Neural cell (in vitro differentiated cells): ENCODE data around the gene KATNAL2. TPM values are rescaled to one million over a fixed set of nuclear protein-coding genes. Genes with fewer than 3 reads are reported as not detected.
A peak's percentile ranks its signal among the peaks of the same experiment; 100 is the strongest.

ENCODE experiments used
- H2AFZ ChIP-seq: fragments of 200-600, 300-800 bp; sonication (generic), shearing (Covaris generic); 2 replicates; pipeline ENCODE4 v1.6.0; 2014; ENCODE audit warnings: low read depth, mild to moderate bottlenecking, antibody characterized with exemption, low read length, moderate library complexity
- H3F3A ChIP-seq: fragments of 200-600 bp; shearing (Covaris generic); 2 replicates; pipeline ENCODE4 v1.6.1; 2016; ENCODE audit warnings: mild to moderate bottlenecking, moderate library complexity, mixed read lengths, antibody characterized with exemption, low read length; ENCODE audit not compliant: insufficient read depth, poor library complexity, severe bottlenecking
- H3K27ac ChIP-seq: fragments of 200-600, 300-800 bp; sonication (generic), shearing (Covaris generic); 2 replicates; pipeline ENCODE4 v1.5.1; 2014; ENCODE audit warnings: mild to moderate bottlenecking, low read length, moderate library complexity
- H3K27me3 ChIP-seq: fragments of 300-800, 200-600 bp; sonication (generic), shearing (Covaris generic); 2 replicates; pipeline ENCODE4 v1.6.0; 2014; ENCODE audit warnings: mild to moderate bottlenecking, low read depth, low read length, moderate library complexity; ENCODE audit not compliant: insufficient read depth
- H3K36me3 ChIP-seq: fragments of 300-800, 200-600 bp; sonication (generic), shearing (Covaris generic); 2 replicates; pipeline ENCODE4 v1.5.1; 2014; ENCODE audit warnings: mild to moderate bottlenecking, antibody characterized with exemption, low read length, moderate library complexity; ENCODE audit not compliant: insufficient read depth
- H3K4me2 ChIP-seq: fragments of 300-800, 200-600 bp; sonication (generic), shearing (Covaris generic); 2 replicates; pipeline ENCODE4 v1.6.0; 2014; ENCODE audit warnings: mild to moderate bottlenecking, low read length
- H3K4me3 ChIP-seq: fragments of 300-800, 200-600 bp; sonication (generic), shearing (Covaris generic); 2 replicates; pipeline ENCODE4 v1.5.1; 2014; ENCODE audit warnings: mild to moderate bottlenecking, low read length, moderate library complexity
- H3K79me2 ChIP-seq: fragments of 200-600 bp; shearing (Covaris generic); replicated peaks from 2 replicates; pipeline ENCODE4 v1.6.0; 2014; ENCODE audit warnings: mild to moderate bottlenecking, low read length, moderate library complexity; ENCODE audit not compliant: insufficient read depth
- H3K9ac ChIP-seq: fragments of 300-800, 200-600 bp; sonication (generic), shearing (Covaris generic); 2 replicates; pipeline ENCODE4 v1.6.1; 2016; ENCODE audit warnings: mild to moderate bottlenecking, low read length, mixed read lengths
- H3K9me2 ChIP-seq: fragments of 200-600 bp; shearing (Covaris generic); 2 replicates; pipeline ENCODE4 v1.6.1; 2016; ENCODE audit warnings: mild to moderate bottlenecking, low read length, mixed read lengths; ENCODE audit not compliant: insufficient read depth
- H3K9me3 ChIP-seq: fragments of 200-600, 300-800 bp; sonication (generic), shearing (Covaris generic); 2 replicates; pipeline ENCODE4 v1.6.1; 2016; ENCODE audit warnings: mild to moderate bottlenecking, mixed run types, low read length, moderate library complexity, mixed read lengths
- H4K20me1 ChIP-seq: fragments of 200-600 bp; shearing (Covaris generic); 2 replicates; pipeline ENCODE4 v1.6.1; 2016; ENCODE audit warnings: mild to moderate bottlenecking, mixed run types; ENCODE audit not compliant: insufficient read depth
- CTCF ChIP-seq: fragments of 450-650 bp; IDR thresholded peaks from 2 replicates; pipeline ENCODE4 v1.5.1; 2014; ENCODE audit warnings: antibody characterized with exemption, mild to moderate bottlenecking, moderate library complexity; ENCODE audit not compliant: poor library complexity, severe bottlenecking
- EP300 ChIP-seq: fragments of 450-650 bp; conservative IDR thresholded peaks from 2 replicates; pipeline ENCODE4 v1.6.1; 2014; ENCODE audit warnings: antibody characterized with exemption, mild to moderate bottlenecking, moderate library complexity; ENCODE audit not compliant: poor library complexity, severe bottlenecking
- EZH2 ChIP-seq: fragments of 200-600, 300-800 bp; shearing (Covaris generic), sonication (generic); IDR thresholded peaks from 2 replicates; pipeline ENCODE4 v1.6.1; 2014; ENCODE audit warnings: antibody characterized with exemption, low read length, borderline replicate concordance, mild to moderate bottlenecking; ENCODE audit not compliant: insufficient read depth, poor library complexity, severe bottlenecking
- MXI1 ChIP-seq: fragments of 450-650 bp; conservative IDR thresholded peaks from 2 replicates; pipeline ENCODE4 v1.6.1; 2014; ENCODE audit warnings: antibody characterized with exemption, mild to moderate bottlenecking; ENCODE audit not compliant: poor library complexity, severe bottlenecking
- POLR2AphosphoS5 ChIP-seq: IDR thresholded peaks from 2 replicates; pipeline ENCODE4 v1.6.1; 2012
- RAD21 ChIP-seq: fragments of 450-650 bp; conservative IDR thresholded peaks from 2 replicates; pipeline ENCODE4 v1.6.1; 2014; ENCODE audit warnings: antibody characterized with exemption, mild to moderate bottlenecking, moderate library complexity
- REST ChIP-seq: IDR thresholded peaks from 2 replicates; pipeline ENCODE4 v1.6.1; 2012; ENCODE audit warnings: borderline replicate concordance
- SMC3 ChIP-seq: fragments of 450-650 bp; conservative IDR thresholded peaks from 2 replicates; pipeline ENCODE4 v1.6.1; 2014; ENCODE audit warnings: antibody characterized with exemption, mild to moderate bottlenecking, moderate library complexity; ENCODE audit not compliant: poor library complexity
- TAF1 ChIP-seq: IDR thresholded peaks from 2 replicates; pipeline ENCODE4 v1.6.1; 2012; ENCODE audit warnings: low read depth
- polyA plus RNA-seq: library from polyadenylated mRNA; depleted of rRNA; stranded (reverse); fragments of >200 nt; gene quantifications from 2 replicates; pipeline ENCODE4 v1.2.3, GENCODE V29; 2014

KATNAL2 gene
- polyA plus RNA-seq, 1 donor from 2014 or later, result 1.4 TPM

GRCh38 chr18:47077111-47077510 lies 159.7 kb downstream of the KATNAL2 start:
- TF ChIP-seq RAD21 (no peak), REST (no peak), TAF1 (no peak), POLR2AphosphoS5 (peak; percentile 5), CTCF (no peak), SMC3 (no peak), EZH2 (no peak), MXI1 (no peak), EP300 (peak; percentile 49)
- no peaks in the 10 kb centered on the region for H3K9me2 ChIP-seq
- no peak overlapping the region for H3K4me2 ChIP-seq
- H3K27ac ChIP-seq, result peak overlapping the region; percentile 9
- H3K9me3 ChIP-seq, result no peaks in the 10 kb centered on the region
- no peaks in the 10 kb centered on the region for H3K36me3 ChIP-seq
- no peak overlapping the region for H3K4me3 ChIP-seq
- no peaks in the 10 kb centered on the region for H3K27me3 ChIP-seq
- no peak overlapping the region for H3K9ac ChIP-seq
- no peak overlapping the region for H2AFZ ChIP-seq
- H4K20me1 ChIP-seq, result no peaks in the 10 kb centered on the region
- no peaks in the 10 kb centered on the region for H3K79me2 ChIP-seq
- H3F3A ChIP-seq, result no peaks in the 10 kb centered on the region

GRCh38 chr18:47080872-47081271 lies 163.5 kb downstream of the KATNAL2 start:
- TF ChIP-seq CTCF, result no peak
- TF ChIP-seq EP300, result no peak
- no peak for TF ChIP-seq EZH2
- no peak for TF ChIP-seq MXI1
- no peak for TF ChIP-seq REST
- no peak for TF ChIP-seq TAF1
- no peak for TF ChIP-seq SMC3
- TF ChIP-seq POLR2AphosphoS5, result no peak
- no peak for TF ChIP-seq RAD21
- no peak overlapping the region for H3K4me3 ChIP-seq
- H3K27me3 ChIP-seq, result no peaks in the 10 kb centered on the region
- H3K9ac ChIP-seq, result no peak overlapping the region
- H3K27ac ChIP-seq, result no peak overlapping the region
- H2AFZ ChIP-seq, result no peak overlapping the region
- no peaks in the 10 kb centered on the region for H3K9me2 ChIP-seq
- no peak overlapping the region for H3K4me2 ChIP-seq
- H3F3A ChIP-seq, result no peaks in the 10 kb centered on the region
- no peaks in the 10 kb centered on the region for H3K79me2 ChIP-seq
- no peaks in the 10 kb centered on the region for H3K36me3 ChIP-seq
- H3K9me3 ChIP-seq, result no peaks in the 10 kb centered on the region
- H4K20me1 ChIP-seq, result no peaks in the 10 kb centered on the region
